AG04449 (cell line): ENCODE measurements around the gene KRTAP2-2.

ENCODE experiments used
- CTCF ChIA-PET: fragments of 350-600 bp; formaldehyde crosslinking; extraction: SDS; loops from one replicate; lab custom pipeline; 2021; ENCODE audit warnings: antibody characterized with exemption; lab: Yijun Ruan, JAX
- POLR2A ChIA-PET: fragments of 400-600, 350-600 bp; formaldehyde crosslinking; extraction: SDS; loops from one replicate; lab custom pipeline; 2020; ENCODE audit warnings: antibody characterized with exemption, inconsistent platforms; lab: Yijun Ruan, JAX
- DNase-seq: peaks from one replicate; pipeline ENCODE4 v3.0.0-alpha.2; 2010; ENCODE audit warnings: low read depth, low spot score
- H3K4me3 ChIP-seq: 2 replicates; pipeline ENCODE4 v1.5.1; 2011; ENCODE audit warnings: low read depth, mild to moderate bottlenecking, control low read depth, low read length
- CTCF ChIP-seq: IDR thresholded peaks from one replicate; pipeline ENCODE4 v1.5.1; 2011; ENCODE audit warnings: mild to moderate bottlenecking, moderate library complexity, low read length, control low read depth, inconsistent platforms; ENCODE audit not compliant: insufficient read depth; ENCODE audit errors: missing control alignments

Gene KRTAP2-2

GRCh38 chr17:41019415-41019814, 35.6 kb downstream of the KRTAP2-2 start:
- POLR2A ChIA-PET: no interaction called here
- H3K4me3 ChIP-seq: no peak overlapping the region
- CTCF ChIA-PET: interaction anchor here (0.9 to 2.0 kb wide), 3 partner anchors 9 to 529 kb away, joined by 3 to 6 read pairs (median 4); no protein-coding TSS in a partner anchor
- no peak for DNase-seq
- no peak for TF ChIP-seq CTCF

DNA sequence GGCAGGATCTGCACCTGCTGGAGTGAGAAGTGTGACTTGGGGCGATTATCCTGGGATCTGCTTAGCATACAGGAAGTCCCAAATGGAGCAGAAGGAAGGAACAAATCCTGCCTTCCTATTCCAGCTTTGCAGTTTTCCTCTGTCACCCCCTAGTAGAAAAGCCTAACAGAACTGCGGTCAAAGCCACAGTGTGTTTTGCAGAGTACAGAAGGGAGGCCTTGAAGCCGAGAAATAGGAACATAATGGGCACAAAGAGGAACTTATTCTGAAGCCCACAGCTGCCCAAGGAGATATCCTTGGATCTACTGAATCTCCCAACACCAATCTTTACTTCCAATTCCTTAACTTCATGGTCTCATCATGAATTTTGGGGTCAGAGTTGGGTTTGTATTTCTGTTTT, 36.5 kb downstream of the KRTAP2-2 start:
- DNase-seq: no peak
- POLR2A ChIA-PET: no interaction called here
- no peak overlapping the region for H3K4me3 ChIP-seq
- CTCF ChIA-PET: interaction anchor here (1.5 to 2.0 kb wide), 2 partner anchors 10 kb away, joined by 5 to 6 read pairs; no protein-coding TSS in a partner anchor
- TF ChIP-seq CTCF: no peak

DNA sequence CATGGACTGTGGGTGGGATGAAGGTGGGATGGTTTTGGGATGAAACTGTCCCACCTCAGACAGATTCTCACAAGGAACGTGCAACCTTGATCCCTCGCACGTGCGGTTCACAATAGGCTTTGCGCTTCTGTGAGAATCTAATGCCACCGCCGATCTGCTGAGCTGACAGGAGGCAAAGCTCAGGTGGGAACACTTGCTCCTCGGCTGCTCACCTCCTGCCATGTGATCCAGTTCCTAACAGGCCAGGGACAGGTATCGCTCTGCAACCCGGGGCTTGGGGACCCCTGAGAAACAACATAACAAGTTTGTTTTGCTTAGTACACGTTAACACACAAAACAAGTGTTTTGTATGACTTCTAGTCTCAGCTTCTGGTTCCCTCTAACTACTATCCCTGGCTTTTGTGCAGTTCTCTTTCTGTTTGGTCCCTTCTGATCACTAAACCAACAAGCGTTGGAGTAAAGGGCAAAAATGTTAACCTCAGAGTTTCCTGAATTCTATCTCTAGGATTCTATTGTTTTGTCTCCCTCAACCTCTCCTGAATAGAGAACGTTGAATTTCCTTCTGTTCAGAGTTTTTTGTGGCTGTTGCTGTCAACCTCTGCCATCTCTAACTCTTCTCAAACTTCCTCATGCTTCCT, 38.3 kb downstream of the KRTAP2-2 start:
- H3K4me3 ChIP-seq: no peak overlapping the region
- TF ChIP-seq CTCF: no peak
- DNase-seq: no peak
- ChIA-PET POLR2A (no interaction called here), CTCF (no interaction called here)

- no peak for TF ChIP-seq CTCF
- ChIA-PET POLR2A (no interaction called here), CTCF (interaction anchor here (0.8 to 1.9 kb wide), 2 partner anchors 10 to 159 kb away, joined by 3 to 6 read pairs; no protein-coding TSS in a partner anchor)
- no peak for DNase-seq
- no peak overlapping the region for H3K4me3 ChIP-seq
Measured at GRCh38 chr17:41015454-41015853, 39.6 kb downstream of the KRTAP2-2 start.

GRCh38 chr17:41013606-41014005, 41.4 kb downstream of the KRTAP2-2 start:
- no peak for TF ChIP-seq CTCF
- POLR2A ChIA-PET: no interaction called here
- DNase-seq: no peak
- no peak overlapping the region for H3K4me3 ChIP-seq
- CTCF ChIA-PET: interaction anchor here (0.9 to 1.2 kb wide), 2 partner anchors 9 to 10 kb away, joined by 3 to 5 read pairs; no protein-coding TSS in a partner anchor

DNA sequence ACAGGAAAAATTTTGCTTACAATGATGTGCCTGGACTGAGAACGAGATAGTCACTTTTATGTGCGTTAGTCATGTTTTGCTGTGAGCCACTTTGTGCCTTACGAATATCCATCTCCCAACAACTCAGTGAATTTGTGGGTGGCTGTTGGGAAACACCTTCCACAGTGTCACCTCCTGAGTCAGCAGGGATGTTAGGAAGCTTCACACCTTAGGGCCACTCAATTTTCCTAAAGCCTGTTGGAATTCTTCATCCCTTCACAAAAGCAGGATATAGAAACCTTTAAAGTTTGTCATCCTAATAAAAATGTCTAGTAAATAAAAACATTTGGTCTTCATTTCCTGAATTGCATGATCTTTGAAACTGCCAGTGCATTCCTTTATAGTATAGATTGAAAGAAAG, 41.8 kb downstream of the KRTAP2-2 start:
- H3K4me3 ChIP-seq: no peak overlapping the region
- ChIA-PET POLR2A (no interaction called here), CTCF (interaction anchor here (1.2 kb wide), 1 partner anchor 9 kb away, joined by 5 read pairs; no protein-coding TSS in a partner anchor)
- no peak for TF ChIP-seq CTCF
- no peak for DNase-seq
